Right lobe of liver (tissue), 4 donors: ENCODE measurements around the gene THYN1.

Source experiments
- CTCF ChIP-seq, 4 donors: fragments of 200-600 bp in 3 of 4; fragments of 450-650 bp in 1 of 4; IDR thresholded peaks; one replicate each; pipeline versions ENCODE4 v1.5.1 to v1.8.0; 2016 to 2022; ENCODE audit warnings: antibody characterized with exemption in 4 of 4, mild to moderate bottlenecking in 2 of 4
- POLR2A ChIP-seq: fragments of 450-650 bp; IDR thresholded peaks from one replicate; pipeline ENCODE4 v1.6.1; 2017; ENCODE audit warnings: antibody characterized with exemption, mild to moderate bottlenecking
- donor health status: DM: no; HTN: no; CAD: no.
- donor health status: DM: no; HTN: no; CAD: no.
- donor health status: DM: no; HTN: yes; CAD: no.

- TF ChIP-seq CTCF (IDR thresholded peaks at IDR 0.05) (no peak), POLR2A (no peak)
Observed at GRCh38 chr11:134245434-134245833, 7.7 kb downstream of the THYN1 start.
